Smooth muscle cell of the brain vasculature (primary cell): Measurements from ENCODE around the gene UBQLNL.

Source experiments
- DNase-seq: peaks from one replicate; pipeline ENCODE4 v3.0.0-alpha.2; 2012; ENCODE audit warnings: low read depth, low spot score

Gene UBQLNL

GRCh38 chr11:5516599-5516998 is at the start of gene UBQLNL:
UBQLNL (minus strand) TSS chr11:5516699; CDS start chr11:5516441, 258 bp downstream.
- DNase-seq, result no peak

GRCh38 chr11:5564259-5565019 is 47.9 kb upstream of the UBQLNL start:
- no peak for DNase-seq

GRCh38 chr11:5557751-5558150 is 41.3 kb upstream of the UBQLNL start:
- no peak for DNase-seq

- DNase-seq, result no peak
Measured at GRCh38 chr11:5556596-5557188, 40.2 kb upstream of the UBQLNL start.

DNA sequence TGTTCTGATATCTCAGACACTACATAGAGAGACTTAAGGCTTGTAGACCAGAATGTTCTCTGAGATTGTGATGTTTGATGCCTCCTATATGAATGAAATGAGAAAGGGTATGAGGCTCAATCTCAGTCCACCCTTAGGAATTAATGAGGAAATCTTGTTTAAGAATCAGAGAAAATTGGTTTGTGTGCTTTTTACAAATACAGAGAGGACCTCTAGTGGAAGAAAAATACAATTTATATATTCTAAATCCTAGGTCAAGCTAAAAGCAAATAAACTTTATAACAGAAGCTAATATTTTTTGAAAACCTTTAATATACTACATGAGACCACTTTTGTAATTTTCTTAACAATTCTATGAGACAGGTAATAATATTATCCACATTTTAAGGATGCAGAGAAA is 36.8 kb upstream of the UBQLNL start:
- DNase-seq, result no peak

GRCh38 chr11:5550440-5551095 is 34.1 kb upstream of the UBQLNL start:
- DNase-seq, result no peak

GRCh38 chr11:5548440-5548839 is 31.9 kb upstream of the UBQLNL start, which contains the start of gene OR52H1:
OR52H1 (minus strand) TSS chr11:5548540; CDS start chr11:5545505, 3,035 bp downstream.
- no peak for DNase-seq

- DNase-seq, result no peak
Measured at GRCh38 chr11:5547982-5548381, 31.5 kb upstream of the UBQLNL start.

GRCh38 chr11:5546457-5546856 is 30.0 kb upstream of the UBQLNL start:
- DNase-seq, result no peak

DNA sequence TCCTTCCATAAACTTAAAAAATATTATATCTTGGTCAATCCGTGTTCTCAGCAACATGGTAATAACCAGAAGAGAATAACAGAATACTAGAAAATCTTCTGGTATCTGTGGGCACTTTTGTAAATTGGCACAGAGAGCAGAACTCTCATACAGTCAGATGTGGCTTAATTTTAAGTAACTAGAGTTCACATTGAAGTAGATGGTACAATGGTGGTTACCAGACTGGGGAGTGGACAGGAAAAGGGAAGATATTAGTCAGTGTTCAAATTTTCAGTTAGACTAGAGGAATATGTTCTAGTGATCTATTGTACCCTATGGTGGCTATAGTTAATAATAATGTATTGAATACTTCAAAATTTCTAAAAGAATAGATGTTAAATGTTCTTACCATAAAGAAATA is 24.9 kb upstream of the UBQLNL start:
- no peak for DNase-seq

- no peak for DNase-seq
Measured at GRCh38 chr11:5536482-5536881, 20.0 kb upstream of the UBQLNL start.

DNA sequence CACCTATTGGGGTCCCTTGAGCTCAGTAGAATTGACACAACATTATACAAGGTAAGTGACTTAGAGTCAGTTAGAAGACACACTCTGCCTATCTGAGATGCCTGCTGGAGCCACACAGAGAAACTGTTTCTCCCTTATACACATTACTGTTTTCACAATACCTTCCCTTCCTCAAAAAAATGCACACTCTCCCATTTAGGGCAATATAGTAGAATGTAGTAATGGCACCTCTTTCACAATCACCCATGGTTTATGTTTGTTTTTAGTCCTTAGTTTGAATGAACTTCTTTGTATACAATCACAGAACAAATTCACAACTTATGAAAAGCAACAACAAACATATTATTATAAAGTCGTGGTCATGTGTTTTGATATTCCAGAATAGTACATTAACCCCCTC is 17.5 kb upstream of the UBQLNL start:
- DNase-seq, result no peak

DNA sequence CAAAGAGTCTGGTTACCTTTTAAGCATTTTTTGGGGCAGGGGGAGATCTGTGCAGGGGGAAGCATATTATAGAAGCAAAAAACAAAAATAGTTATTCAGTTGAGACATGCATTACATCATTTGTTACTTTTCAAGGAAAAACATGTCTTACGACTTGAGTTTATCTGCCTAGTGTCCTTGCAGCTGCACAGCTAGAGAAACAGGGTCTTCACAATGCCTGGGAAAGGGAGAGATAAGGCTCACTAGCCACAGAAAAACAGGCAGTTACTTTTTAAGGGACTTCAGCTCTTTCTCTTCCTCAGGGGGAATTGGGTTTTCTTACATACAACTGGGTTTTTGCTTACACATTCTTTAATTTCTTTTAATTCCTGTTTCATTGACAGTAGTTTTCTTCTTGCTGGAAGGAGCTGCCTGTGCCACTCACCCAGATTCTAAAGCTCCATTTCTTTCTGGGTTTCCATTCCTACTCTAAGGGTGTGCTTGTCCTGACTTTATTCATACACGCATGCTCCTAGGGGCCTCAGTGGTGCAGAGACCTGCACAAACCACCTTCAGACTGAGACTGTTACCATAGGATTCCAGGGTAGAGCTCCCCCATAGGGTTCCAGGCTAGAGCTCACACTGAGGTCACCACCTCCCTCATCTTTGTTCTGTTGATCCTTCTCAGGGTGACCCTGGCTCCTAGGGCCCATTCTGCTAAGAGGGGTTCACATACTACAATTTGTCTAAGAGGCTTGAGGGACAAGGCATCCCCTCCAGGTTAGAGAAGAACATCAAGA is 14.7 kb upstream of the UBQLNL start:
- DNase-seq, result no peak

GRCh38 chr11:5528495-5528894 is 12.0 kb upstream of the UBQLNL start:
- DNase-seq, result no peak

DNA sequence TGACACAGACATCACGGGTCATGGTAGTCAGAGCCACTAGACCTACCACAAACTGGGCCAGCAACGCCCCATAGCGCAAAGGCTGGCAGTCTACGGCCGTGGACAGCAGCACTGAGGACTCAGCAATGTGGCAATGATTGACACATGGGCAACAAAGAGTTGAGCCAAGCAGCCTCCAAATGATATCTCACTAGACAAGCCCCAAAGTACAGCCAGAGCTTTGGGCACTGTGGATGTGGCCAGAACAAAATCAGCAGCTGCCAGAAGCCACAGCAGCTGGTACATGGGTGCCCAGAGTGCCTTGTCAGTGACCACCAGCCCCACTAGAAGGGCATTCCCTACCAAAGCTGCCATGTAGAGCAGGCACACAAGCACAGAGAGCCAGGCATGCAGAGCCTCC is 11.2 kb upstream of the UBQLNL start:
- DNase-seq, result no peak

DNA sequence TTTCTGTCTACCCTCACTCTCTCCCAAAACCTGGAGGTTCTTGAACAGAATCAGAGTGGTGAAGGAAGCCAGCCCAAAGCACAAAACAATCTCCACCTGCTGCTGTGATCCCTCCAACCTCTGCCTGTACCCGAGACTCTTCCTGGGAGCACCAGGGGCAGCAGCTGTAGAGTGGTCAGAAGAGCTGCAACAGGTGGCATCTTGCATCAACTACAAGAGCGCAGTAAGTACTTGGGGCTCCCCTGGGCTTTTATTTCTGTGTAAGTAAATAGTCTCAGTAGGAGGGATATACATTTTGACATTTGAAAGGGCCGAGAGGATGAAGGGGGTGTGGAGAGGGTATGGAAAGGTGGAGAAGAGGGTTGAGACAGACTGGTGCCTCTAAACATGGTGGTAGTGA is 8.3 kb upstream of the UBQLNL start:
- DNase-seq, result no peak

DNA sequence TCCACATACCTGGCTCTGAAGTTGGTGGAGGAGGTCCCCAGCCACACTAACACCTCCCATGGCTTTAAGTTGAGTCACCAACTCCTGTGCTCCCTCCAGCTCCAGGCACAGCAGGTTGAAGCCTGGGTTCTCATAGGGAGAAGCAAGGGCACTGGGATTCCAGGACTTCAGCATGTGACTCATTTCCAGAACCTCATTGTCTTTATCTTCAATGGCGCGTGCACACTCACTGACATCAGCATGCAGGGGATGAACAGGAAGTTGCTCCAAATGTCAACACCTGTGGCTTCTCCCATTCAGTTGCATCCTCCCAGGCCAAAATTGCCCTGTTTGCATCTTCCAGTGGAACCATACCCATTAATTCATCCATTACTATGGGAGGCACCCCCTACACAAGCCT is 5.8 kb upstream of the UBQLNL start:
- no peak for DNase-seq

DNA sequence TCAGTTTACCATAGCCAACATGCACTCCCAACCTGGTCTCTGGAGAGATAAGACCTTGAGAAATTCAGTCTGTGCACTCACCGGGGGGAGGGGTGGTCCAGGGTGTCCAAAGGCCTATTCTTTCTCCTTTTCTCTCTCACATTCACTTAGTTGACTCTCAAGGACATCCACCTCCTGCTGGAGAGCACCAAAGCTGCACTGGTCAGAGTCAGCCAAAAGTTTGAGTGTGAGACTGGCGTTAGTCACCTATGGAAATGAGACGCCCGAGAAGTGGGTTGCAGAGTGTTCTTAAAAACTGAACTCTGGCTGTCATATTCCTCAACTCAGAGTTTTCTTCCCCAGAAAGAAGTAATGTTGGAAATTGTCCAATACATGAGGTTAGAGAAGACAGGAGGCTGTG is 5.0 kb upstream of the UBQLNL start:
- no peak for DNase-seq

DNA sequence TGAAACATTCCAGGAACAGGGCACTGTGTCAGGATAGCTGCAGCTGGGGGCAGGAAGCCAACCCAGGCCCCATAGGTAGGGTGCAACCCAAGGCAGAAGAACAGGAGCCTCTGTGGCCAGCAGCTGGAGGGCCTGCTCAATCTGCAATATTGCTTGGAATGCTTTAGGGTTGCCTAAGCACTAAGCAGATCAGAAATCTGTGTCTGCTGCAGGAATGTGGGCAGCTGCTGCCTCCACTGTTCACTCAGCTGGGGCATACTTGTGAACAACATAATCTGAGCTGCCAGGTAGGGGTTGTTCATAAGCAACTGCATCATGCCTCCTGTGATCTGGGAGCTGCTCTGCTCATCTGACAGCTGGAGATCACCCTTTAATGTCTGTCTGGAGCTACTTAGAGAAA is 1.7 kb downstream of the UBQLNL start:
- DNase-seq, result no peak

DNA sequence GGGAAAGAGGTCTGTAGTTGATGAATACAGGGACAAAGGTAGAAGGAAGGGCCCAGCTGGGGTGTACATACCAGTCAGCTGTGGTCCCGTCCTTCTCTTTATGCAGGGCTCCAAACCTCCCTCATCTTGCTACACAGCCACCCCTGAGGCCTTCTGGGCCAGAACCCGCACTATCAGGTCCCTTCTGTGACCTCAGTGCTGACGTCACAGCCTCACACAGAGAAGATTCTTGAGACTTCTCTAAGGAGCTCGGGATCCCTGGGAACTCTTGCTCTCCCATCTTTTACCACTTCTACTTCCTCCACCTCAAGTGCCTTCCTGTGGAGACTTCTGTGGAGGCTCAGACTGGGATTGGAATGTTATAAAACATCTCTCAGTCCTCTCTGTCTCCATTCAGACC is 6.7 kb downstream of the UBQLNL start, which contains the start of gene UBQLN3:
Gene UBQLN3, minus strand, starts transcription at position 155 of the 400 bp plus-strand sequence. CDS start 399 bp downstream, outside the sequence.
- DNase-seq, result no peak

- no peak for DNase-seq
Measured at GRCh38 chr11:5508605-5509004, 7.9 kb downstream of the UBQLNL start.

GRCh38 chr11:5507933-5508305 is 8.6 kb downstream of the UBQLNL start:
- no peak for DNase-seq
